Measurements from ENCODE around the gene EDIL3.

- no peak for TF ChIP-seq CTCF (IDR thresholded peaks at IDR 0.05 in 4 of 5, conservative IDR thresholded peaks at IDR 0.05 in 1 of 5)
- no peak for TF ChIP-seq POLR2A (IDR thresholded peaks at IDR 0.05)
Measured at GRCh38 chr5:84028093-84028492, 356.6 kb downstream of the EDIL3 start.
